Activated CD8-positive, alpha-beta memory T cell treated with anti-CD3 and anti-CD28 coated beads for 4 hours (primary cell): Measurements from ENCODE around the gene RGR.

ENCODE experiments used
- DNase-seq, 2 donors: peaks; one replicate each; pipeline ENCODE4 v3.0.0-alpha.2; 2020; ENCODE audit warnings: low read depth in 2 of 2

The RGR gene

DNA sequence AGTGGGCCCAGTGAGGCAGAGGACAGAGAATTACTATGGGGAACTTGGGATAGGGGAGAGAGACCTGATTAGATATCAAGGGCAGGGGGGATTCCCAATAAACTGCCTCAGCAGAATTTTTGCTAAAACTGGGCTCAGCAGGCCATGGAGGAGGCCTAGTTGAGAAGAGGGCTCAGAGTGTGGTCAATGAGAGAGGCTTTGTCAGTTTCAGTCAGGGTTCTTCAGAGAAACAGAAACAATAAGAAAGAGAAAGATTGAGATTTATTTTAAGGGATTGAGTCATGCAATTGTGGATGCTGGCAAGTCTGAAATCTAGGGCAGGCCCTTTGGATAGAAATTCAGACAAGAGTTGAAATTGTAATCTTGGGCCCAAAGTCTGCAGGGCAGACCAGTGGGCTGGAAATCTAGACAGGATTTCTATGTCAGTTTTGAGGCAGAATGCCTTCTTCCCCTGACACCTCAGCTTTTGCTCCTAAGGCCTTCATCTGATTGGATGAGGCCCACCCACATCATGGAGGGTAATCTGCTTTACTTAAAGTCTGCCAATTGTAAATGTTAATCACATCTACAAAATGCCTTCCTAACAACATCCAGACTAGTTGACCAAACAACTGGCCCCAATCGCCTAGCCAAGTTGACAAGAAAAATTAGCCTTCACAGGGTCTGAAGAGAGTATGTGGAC lies 50.1 kb downstream of the RGR start:
- DNase-seq: no peak

- DNase-seq: no peak
Measured at GRCh38 chr10:84296091-84296981, 51.5 kb downstream of the RGR start.

- no peak for DNase-seq
Measured at GRCh38 chr10:84298057-84298456, 53.2 kb downstream of the RGR start.

- no peak for DNase-seq
Measured at GRCh38 chr10:84302223-84302622, 57.4 kb downstream of the RGR start.

- DNase-seq: no peak
Measured at GRCh38 chr10:84306751-84307384, 62.0 kb downstream of the RGR start.

DNA sequence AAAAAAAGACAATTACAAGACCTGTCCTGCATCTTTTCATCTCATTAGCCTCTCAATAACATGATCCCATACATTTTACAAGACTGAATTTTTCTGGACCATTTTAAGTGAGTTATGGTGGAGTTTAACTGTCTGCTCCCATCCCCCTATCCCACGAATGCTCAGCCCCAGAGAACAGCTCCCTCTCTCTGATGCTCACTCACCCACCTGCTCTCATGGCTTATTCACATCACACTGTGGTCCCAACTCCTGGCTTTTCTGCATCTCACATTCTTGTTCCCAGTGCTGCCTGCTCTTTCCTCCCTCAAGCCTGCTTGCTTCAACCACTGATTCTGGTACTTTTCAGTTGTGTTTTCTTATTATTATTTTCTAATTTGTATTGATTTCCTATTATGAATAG lies 63.2 kb downstream of the RGR start:
- DNase-seq: no peak

- DNase-seq: peak in 1 of 2 donors; percentile 5
Measured at GRCh38 chr10:84308481-84309304, 63.8 kb downstream of the RGR start.
